AG04450 (cell line): ENCODE data around the gene ADAMTSL1. TPM values are rescaled to one million over a fixed set of nuclear protein-coding genes. Genes with fewer than 3 reads are reported as not detected.

ENCODE experiments used
- CTCF ChIA-PET: fragments of 300-600, 350-600 bp; formaldehyde crosslinking; extraction: SDS; loops from one replicate; lab custom pipeline; 2022; ENCODE audit warnings: antibody characterized with exemption, inconsistent platforms; lab: Charles Lee
- POLR2A ChIA-PET: fragments of 350-600 bp; formaldehyde crosslinking; extraction: SDS; loops from one replicate; lab custom pipeline; 2021; ENCODE audit warnings: antibody characterized with exemption, inconsistent platforms; lab: Yijun Ruan, JAX
- DNase-seq: peaks from one replicate; pipeline ENCODE4 v3.0.0-alpha.2; 2011; ENCODE audit warnings: low read depth, low spot score
- H3K27ac ChIP-seq: one replicate; pipeline ENCODE4 v1.5.1; 2012; ENCODE audit warnings: low read depth, low read length, control low read depth
- H3K27me3 ChIP-seq: one replicate; pipeline ENCODE4 v1.6.0; 2012; ENCODE audit warnings: low read length; ENCODE audit not compliant: control insufficient read depth, insufficient read depth
- H3K4me3 ChIP-seq: 2 replicates; pipeline ENCODE4 v1.5.1; 2011; ENCODE audit warnings: mild to moderate bottlenecking, low read depth, low read length, control low read depth
- H3K9me3 ChIP-seq: 2 replicates; pipeline ENCODE4 v1.5.1; 2012; ENCODE audit warnings: low read length; ENCODE audit not compliant: control insufficient read depth, insufficient read depth
- polyA plus RNA-seq: library from polyadenylated mRNA; depleted of rRNA; stranded (reverse); fragments of >200 nt; gene quantifications from 2 replicates; pipeline ENCODE4 v1.2.3, GENCODE V29; 2011
- TF ChIP-seq, protein P1 (sequence below): IDR thresholded peaks from 2 replicates; pipeline ENCODE4 v1.5.1; 2011; ENCODE audit warnings: low read depth, low read length, control low read depth, inconsistent platforms

Gene ADAMTSL1
- polyA plus RNA-seq, 1 experiment: 22.2 TPM

DNA sequence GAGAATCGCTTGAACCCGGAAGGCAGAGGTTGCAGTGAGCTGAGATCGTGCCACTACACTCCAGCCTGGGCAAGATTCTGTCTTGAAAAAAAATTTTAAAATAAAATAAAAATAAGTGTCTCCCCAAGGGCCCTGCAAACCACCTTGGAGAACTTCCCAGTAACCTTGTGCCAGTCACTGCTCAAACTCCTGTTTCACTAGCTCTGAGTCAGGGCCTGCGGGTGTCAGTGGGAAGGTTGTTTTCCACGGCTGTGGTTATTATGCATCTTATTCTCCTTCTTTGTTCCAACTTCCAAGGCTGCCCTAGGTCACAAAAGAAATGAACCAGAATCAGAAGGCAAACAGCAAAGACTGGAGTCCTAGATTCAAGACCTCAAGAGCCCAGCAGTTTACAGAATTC is 246.7 kb downstream of the ADAMTSL1 start:
- DNase-seq: no peak
- POLR2A ChIA-PET: no interaction called here

DNA sequence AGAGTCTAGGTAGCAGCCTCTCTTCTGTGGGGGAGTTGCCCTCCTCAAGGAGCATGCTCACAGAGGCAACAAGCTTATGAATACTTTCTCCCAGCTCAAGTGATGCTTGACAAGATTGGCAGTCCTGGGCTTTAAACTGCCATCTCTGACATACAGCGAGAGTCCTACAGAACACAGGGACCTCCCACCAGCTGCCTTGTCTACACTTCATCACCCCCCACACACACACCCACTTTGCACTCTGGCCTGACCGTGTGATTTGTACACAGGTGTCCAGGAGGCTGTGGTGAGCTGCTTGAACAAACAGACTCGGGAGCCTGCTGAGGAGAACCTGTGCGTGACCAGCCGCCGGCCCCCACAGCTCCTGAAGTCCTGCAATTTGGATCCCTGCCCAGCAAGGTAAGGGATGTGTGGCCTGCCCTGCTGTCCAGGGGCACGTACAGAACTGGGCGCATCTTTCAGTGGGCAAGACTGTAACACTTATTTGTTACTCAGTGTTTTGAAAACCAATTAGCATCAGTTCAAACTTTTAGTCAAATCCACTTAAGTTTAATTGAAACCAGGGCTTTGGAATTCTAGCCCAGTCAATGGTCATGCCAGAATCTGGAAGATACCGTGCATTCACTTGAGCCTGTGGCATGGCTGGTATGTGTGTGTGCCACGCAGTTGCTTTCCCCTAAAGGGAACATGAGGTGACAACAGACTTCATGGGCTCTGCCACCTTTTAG is 247.5 kb downstream of the ADAMTSL1 start:
- ChIA-PET POLR2A (no interaction called here), CTCF (interaction anchor here (0.6 kb wide), 1 partner anchor 191 kb away, joined by 3 read pairs; no protein-coding TSS in a partner anchor)
- Histone ChIP-seq H3K9me3 (no peaks in the 10 kb centered on the region), H3K27ac (no peak overlapping the region), H3K4me3 (no peak overlapping the region), H3K27me3 (no peaks in the 10 kb centered on the region)
- TF ChIP-seq, protein P1, sequence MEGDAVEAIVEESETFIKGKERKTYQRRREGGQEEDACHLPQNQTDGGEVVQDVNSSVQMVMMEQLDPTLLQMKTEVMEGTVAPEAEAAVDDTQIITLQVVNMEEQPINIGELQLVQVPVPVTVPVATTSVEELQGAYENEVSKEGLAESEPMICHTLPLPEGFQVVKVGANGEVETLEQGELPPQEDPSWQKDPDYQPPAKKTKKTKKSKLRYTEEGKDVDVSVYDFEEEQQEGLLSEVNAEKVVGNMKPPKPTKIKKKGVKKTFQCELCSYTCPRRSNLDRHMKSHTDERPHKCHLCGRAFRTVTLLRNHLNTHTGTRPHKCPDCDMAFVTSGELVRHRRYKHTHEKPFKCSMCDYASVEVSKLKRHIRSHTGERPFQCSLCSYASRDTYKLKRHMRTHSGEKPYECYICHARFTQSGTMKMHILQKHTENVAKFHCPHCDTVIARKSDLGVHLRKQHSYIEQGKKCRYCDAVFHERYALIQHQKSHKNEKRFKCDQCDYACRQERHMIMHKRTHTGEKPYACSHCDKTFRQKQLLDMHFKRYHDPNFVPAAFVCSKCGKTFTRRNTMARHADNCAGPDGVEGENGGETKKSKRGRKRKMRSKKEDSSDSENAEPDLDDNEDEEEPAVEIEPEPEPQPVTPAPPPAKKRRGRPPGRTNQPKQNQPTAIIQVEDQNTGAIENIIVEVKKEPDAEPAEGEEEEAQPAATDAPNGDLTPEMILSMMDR: no peak
- no peak for DNase-seq

More for the DNA sequence above, 246.7 kb downstream of the ADAMTSL1 start:
- TF ChIP-seq, protein P1: no peak
- CTCF ChIA-PET: no interaction called here
- Histone ChIP-seq H3K9me3 (no peaks in the 10 kb centered on the region), H3K27ac (no peak overlapping the region), H3K27me3 (no peaks in the 10 kb centered on the region), H3K4me3 (no peak overlapping the region)

DNA sequence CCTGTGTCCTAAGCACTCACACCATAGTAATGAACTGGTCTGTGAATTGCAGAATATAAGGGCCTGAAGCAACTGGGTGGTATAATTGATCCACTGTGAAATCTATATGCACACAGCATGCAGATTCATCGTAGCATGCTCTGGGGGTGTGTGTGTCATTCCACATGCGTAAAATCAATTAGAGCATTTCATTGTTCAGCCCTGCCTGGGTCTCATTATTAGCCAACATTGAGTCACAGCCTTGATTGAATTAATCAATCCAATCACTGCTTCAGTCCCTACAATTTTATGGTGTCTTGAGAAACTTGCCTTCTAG is 248.0 kb downstream of the ADAMTSL1 start:
- no peak for DNase-seq
- Histone ChIP-seq H3K27me3 (no peaks in the 10 kb centered on the region), H3K9me3 (no peaks in the 10 kb centered on the region), H3K27ac (no peak overlapping the region), H3K4me3 (no peak overlapping the region)
- ChIA-PET CTCF (no interaction called here), POLR2A (no interaction called here)
- TF ChIP-seq, protein P1: no peak

DNA sequence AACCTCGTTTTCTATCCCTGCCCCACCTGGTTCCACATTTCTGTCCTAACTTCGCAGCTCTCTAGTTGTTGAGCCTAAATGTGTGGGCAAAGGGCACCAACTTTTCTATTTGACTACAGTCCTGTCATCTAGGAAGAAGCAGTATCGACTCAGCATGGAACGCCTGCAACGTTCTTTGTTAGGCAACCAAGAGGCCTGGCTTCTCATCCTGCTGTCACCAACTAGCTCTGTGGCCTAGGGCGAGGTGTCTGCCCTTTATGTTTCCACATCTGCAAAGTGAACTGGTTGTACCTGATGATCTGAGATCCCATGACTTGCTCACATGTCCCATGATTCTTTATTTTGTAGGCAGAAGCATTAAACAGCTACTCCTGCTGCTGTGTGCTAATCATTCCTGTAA is 248.9 kb downstream of the ADAMTSL1 start:
- Histone ChIP-seq H3K27ac (no peak overlapping the region), H3K4me3 (no peak overlapping the region), H3K9me3 (no peaks in the 10 kb centered on the region), H3K27me3 (no peaks in the 10 kb centered on the region)
- ChIA-PET POLR2A (no interaction called here), CTCF (no interaction called here)
- no peak for DNase-seq
- TF ChIP-seq, protein P1: no peak

DNA sequence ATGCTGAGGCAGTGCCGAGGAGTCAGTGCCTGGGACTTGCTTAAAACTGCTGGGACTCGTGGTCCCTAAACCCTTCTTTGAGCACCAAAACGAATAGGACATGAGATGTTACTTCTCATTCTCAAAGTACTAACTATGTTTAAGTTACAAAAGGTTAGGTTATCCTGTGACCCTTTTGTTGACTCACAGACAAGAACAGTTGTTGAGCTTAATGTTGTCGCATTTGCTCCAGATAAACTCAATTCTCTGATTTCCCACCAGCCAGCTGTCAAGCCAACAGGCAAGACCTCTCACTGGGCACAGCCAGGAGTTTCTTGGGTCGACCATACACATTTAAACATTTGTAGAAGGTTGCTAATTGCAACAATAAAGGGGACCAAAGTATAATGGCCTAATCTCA is 249.4 kb downstream of the ADAMTSL1 start:
- no peak for DNase-seq
- CTCF ChIA-PET: no interaction called here
- POLR2A ChIA-PET: no interaction called here
- H3K27ac ChIP-seq: no peak overlapping the region
- no peaks in the 10 kb centered on the region for H3K27me3 ChIP-seq
- TF ChIP-seq, protein P1: no peak
- no peak overlapping the region for H3K4me3 ChIP-seq
- H3K9me3 ChIP-seq: no peaks in the 10 kb centered on the region
